ENCODE results near the gene ONECUT3.
"Not testable (repeated sequence)": the region's sequence is repeated elsewhere in the genome, so short reads cannot be mapped to it uniquely, and the experiment has no call there.

The ONECUT3 gene
- 0 reads per million in 2 experiments for total RNA-seq

DNA sequence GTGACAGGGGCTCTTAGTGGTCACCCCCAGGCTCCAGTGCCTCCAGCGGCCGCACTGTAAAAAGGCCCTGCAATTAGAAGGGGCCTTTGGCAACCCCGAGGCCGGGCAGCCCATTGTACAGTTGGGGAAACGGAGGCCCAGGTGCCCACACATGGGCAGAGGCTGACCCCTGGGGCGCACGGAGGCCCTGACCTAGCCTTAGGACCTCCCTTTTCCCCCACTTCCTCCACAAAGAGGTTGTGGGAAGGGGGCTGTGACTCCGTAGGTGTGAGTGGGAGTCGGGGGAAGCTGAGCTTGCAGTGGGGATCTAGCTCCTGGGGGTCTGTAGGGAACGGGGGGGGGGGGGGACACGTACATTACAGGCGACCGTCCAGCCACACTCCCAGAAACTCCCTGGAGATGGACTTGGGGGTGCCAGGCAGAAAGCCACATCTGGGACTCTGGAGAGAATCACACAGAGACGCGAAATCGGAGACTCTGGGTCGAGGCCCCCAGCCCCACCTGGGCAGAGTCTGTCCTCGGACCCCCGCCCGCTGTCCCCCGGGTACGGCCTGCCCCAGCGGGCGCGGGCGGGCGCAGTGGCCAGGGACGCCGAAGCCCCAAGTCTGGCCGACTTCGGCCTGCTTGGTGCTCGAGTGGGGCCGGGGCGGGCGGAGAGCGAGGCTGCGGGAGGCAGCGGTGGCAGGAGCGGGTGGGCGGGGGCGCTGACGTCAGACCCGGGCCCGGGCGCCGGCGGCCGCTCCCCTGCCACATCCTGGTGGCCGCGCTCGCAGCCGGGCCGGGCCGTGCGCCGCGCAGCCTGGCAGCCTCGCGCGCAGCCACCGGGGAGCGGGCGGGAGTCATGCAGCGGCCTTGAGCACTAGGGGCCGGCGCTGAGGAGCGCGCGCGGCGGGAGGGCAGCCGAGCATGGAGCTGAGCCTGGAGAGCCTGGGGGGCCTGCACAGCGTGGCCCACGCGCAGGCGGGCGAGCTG is at the start of gene ONECUT3:
Gene ONECUT3, plus strand, starts transcription at position 750 of the 972 bp plus-strand sequence. Its CDS starts 157 bp downstream, at position 907.
- DNase-seq (ENCODE audit: low read depth) = no peak

DNA sequence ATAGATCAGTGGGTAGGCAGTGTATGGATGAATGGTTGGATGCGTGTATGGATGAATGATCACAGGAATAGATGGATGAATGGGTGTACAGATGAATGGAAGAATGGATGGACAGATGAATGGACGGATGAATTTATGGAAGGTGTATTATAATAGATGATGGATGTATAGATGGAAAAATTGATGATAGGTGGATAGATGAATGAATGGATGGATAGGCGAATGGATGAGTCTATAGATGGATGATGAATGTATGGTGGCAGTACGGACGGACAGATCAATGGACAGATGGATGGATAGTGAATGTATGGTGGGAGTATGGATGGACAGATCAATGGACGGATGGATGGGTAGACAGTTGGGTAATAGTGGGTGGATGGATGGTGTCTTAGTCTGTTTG is 49.0 kb upstream of the ONECUT3 start:
- no peak for DNase-seq (ENCODE audit: low read depth)

DNA sequence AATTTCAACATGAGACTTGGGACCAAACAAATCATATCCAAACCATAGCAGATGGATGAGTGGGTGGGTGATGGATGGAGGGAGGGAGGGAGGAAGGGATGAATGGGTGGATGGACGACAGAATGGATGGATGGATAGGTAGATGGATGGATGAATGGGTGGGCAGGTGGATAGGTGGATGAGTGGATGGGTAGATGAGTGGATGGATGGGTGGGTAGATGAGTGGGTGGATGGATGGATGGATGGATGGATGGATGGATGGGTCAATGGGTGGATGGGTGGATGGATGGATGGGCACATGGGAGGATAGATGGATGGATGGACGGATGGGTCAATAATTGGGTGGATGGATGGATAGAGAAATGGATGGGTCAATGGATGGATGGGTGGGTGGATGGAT is 47.9 kb upstream of the ONECUT3 start:
- no peak for DNase-seq (ENCODE audit: low read depth)

DNA sequence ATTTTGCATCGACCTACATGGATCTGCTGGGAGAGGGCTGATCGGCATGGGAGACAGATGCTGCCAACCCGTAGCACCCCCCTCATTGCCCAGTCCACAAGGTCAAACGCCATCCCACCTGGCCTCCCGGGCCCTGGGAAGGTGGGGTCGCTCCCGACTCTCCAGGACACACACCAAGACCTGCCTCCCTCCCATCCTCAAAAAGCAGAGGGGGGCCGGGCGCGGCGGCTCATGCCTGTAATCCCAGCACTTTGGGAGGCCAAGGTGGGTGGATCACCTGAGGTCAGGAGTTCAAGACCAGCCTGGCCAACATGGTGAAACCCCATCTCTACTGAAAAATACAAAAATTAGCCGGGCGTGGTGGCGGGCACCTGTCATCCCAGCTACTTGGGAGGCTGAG is 46.7 kb upstream of the ONECUT3 start:
- not testable (repeated sequence) for DNase-seq (ENCODE audit: low read depth)

DNA sequence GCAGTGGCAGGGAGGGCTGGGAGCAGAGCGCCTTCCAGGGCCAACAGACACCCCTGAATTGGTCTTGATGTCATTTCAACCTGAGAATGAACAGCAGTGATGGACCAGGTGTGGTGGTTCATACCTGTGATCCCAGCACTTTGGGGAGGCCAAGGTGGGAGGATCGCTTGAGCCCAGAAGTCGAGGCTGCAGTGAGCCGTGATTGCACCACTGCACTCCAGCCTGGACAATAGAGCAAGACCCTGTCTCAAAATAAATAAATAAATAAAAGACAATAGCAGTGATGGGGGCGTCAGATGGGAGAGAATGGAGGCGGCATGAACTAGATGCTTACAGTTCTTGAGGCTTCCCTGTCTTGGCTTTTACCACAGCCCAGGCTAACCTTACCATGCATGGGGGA is 46.1 kb upstream of the ONECUT3 start:
- no peak for DNase-seq (ENCODE audit: low read depth)

- DNase-seq (ENCODE audit: low read depth) = no peak
These were observed 40.1 kb upstream of the ONECUT3 start for GRCh38 chr19:1713170-1713569.

DNA sequence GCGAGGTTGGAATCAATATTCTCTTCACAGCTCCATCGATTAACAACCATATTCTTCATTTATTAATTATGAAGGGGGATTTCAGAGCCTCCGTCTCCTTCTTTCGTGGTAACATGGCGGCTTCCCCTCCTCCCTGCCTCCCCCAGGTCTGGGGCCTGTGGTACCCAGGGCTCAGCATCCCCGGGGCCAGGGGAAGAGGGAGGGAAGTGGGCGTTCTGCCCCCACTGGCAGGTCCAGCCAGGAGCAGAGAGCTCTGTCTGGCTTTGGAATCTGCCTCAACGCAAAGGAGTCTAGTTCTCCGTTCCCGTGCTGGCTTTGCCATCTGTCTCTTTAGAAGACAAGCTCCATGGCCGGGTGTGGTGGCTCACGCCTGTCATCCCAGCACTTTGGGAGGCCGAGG is 37.8 kb upstream of the ONECUT3 start:
- DNase-seq (ENCODE audit: low read depth) = no peak

- DNase-seq (ENCODE audit: low read depth) = no peak
These were observed 35.9 kb upstream of the ONECUT3 start for GRCh38 chr19:1717200-1717969.

DNA sequence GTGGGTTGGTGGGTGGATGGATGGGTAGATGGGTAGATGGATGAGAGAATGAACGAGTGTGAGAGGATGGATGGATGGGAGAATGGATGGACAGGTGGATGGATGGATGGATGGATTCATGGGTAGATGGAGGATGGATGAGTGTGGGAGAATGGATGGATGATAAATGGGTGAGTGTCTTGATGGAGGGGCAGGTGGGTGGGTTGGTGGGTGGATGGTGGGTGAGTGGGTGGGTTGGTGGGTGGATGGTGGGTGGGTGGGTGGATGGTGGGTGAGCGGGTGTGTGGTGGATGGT is 35.4 kb upstream of the ONECUT3 start:
- DNase-seq (ENCODE audit: low read depth) = no peak

DNA sequence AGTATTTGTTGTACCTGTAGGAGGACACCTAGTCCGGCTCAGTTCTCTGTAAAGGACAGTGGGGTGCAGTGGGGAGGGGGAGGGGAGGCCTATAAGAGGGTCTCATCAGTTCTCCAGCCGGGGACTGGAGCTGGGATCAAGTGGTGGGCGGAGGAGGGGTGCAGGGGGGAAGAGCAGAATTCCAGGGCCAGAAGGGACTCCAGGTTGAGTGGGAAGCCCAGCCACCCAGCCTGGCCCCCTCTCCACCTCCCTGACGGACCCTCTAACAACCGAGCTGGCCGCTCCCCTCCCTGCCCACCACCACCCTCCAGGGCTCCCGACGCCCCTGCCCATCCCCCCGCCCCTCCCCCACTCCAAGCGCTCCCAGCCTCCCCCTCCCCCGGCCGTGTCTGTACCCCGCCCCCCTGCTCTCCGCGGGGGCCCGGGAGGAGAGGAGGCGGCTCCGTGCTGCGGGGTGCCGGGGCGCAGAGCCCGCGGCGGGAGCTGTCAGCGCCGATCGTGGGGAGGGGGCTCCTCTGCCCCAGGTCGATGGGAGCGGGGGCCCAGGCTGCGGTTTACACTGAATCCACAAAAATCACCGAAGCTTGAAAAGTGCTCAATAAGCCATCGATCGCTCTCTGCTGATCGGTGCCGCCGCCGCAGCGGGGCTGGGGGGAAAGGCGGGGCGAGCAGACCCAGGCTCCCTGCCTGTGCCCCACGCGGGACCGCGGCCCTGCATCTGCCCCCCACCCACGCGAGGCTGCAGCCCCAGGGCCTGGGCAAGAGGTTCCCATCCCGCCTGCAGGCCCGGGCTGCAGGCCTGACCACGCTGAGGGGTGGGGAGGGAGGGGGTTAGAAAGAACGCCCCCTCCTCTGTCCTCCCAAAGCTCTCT is 34.6 kb upstream of the ONECUT3 start:
- DNase-seq (ENCODE audit: low read depth) = no peak

- DNase-seq (ENCODE audit: low read depth) = no peak
These were observed 33.8 kb upstream of the ONECUT3 start for GRCh38 chr19:1719519-1719918.

GRCh38 chr19:1720237-1720636 is 33.1 kb upstream of the ONECUT3 start:
- DNase-seq (ENCODE audit: low read depth) = no peak

- DNase-seq (ENCODE audit: low read depth) = no peak
These were observed 27.9 kb upstream of the ONECUT3 start for GRCh38 chr19:1725100-1726064.

GRCh38 chr19:1728816-1729567 is 24.3 kb upstream of the ONECUT3 start:
- no peak for DNase-seq (ENCODE audit: low read depth)

GRCh38 chr19:1729568-1729925 is 23.8 kb upstream of the ONECUT3 start:
- no peak for DNase-seq (ENCODE audit: low read depth)

DNA sequence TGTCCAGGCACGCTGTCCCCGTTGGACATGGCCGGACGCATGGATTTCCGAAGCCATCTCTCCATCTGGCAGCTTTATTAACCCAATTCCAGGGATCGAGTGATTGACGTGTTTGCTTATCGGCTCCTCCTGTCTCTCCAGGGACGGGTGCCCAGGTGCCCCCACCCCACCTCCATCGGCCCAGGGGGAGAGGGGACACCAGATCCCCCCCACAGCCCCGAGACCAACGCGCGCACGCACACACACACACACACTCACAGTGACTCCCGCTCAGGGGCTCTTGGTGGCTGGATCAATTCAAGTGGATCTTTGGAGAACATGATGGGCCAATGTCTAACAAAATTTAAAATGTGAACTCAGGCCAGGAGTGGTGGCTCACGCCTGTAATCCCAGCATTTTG is 23.1 kb upstream of the ONECUT3 start:
- no peak for DNase-seq (ENCODE audit: low read depth)

DNA sequence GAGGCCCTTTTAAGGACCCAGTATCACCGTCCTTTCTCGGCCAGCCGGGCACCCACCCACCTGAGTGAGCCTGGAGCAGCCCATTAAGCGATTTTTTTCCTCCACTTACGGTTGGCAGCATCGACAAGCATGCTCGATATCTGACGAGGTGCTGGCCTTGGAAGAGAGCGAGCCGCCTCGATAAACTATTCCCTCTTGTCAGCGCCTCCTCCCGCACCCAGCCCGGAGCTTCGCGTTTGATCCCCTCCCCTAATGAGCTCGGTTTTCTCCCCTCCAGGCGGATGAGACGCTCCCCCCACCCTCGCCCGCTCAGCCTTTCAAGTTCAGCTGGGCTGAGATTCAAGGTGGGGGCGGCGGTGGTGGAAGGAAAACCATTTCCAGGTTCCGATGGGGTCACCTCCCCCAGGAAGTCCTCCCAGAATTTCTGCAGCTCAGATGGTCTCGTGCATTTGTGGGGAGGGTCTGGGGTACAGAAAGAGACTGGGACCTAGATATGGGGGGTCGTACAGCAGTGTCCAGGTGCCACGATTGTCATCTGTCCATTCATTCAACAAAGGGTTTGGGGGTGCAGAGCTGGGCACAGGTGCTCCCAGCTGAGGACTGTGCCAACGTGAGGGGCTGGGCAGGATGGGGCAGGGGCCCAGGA is 18.9 kb upstream of the ONECUT3 start:
- DNase-seq (ENCODE audit: low read depth) = no peak

DNA sequence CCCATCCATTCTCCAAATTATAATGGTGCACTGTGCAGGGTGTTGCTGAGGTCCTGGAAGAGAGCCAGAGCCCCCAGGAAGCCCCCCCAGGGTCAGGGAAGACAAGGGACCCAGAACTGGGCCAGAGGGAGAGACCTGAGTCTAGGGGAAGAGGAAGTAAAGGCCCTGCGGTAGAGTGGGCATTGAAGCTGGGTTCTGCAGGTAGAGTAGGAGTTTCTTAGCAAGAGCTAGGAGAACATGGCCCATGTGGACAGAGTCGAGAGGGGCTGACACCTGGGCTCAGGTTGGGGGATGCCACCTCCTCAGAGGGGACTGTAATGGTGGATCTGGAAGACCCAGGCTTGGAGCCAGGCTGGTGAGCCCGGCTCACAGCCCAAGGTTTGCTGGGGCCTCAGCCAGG is 17.0 kb upstream of the ONECUT3 start:
- no peak for DNase-seq (ENCODE audit: low read depth)

GRCh38 chr19:1736927-1737326 is 16.4 kb upstream of the ONECUT3 start:
- no peak for DNase-seq (ENCODE audit: low read depth)
